ENCODE results near the gene CMSS1. TPM values are rescaled to one million over a fixed set of nuclear protein-coding genes. Genes with fewer than 3 reads are reported as not detected.

The CMSS1 gene
- total and polyA plus RNA-seq, 4 donors: 3.8 to 19.5 (median 7.5) TPM

DNA sequence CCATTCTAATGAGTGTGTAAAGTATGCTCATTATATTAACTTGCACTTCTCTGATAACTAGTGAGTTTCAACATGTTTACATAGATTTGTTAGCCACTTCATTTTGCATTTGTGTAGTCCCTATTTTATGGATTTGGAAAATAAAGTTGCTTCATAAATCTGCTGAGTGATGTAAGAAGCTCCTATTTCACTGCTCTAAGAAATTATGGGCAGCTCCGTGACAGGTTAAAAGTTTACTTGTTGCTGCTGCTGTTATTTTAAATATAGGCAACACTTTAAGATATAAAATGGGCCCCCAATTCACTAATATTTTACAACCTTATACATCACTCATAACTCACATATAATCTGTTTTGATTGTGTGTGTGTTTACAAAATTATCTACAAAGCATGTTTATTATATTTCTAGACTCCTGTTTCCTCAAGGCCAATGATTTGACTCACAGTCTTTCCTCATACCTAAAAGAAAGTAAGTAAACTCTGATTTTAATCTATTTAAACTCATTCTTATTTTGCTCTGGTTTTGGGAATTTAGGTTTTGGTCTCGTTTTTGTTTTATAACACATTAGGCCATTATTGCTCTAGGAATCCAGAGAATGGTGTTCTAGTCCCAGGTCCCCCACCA lies 348.4 kb downstream of the CMSS1 start:
- Histone ChIP-seq H3K9ac (ENCODE audit: low read depth in 1 of 2, low read length in 2 of 2) (no peak overlapping the region), H3K27ac (ENCODE audit: low read depth in 1 of 2, low read length in 2 of 2) (no peak overlapping the region), H3K36me3 (ENCODE audit: control insufficient read depth in 4 of 4, insufficient read depth in 3 of 4, low read depth in 1 of 4, low read length in 3 of 4) (no peaks in the 10 kb centered on the region), H3K4me3 (ENCODE audit: low read depth in 1 of 3, low read length in 3 of 3) (no peak overlapping the region), H3K4me1 (ENCODE audit: control insufficient read depth in 4 of 4, insufficient read depth in 4 of 4, low read length in 3 of 4) (no peaks in the 10 kb centered on the region), H3K27me3 (ENCODE audit: control insufficient read depth in 4 of 4, insufficient read depth in 4 of 4, low read length in 3 of 4) (no peaks in the 10 kb centered on the region), H3K9me3 (ENCODE audit: control insufficient read depth in 4 of 4, low read length in 3 of 4) (no peaks in the 10 kb centered on the region)
- TF ChIP-seq, protein P1, sequence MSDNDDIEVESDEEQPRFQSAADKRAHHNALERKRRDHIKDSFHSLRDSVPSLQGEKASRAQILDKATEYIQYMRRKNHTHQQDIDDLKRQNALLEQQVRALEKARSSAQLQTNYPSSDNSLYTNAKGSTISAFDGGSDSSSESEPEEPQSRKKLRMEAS (IDR thresholded peaks at IDR 0.05): no peak
- no peak for TF ChIP-seq GABPA (IDR thresholded peaks at IDR 0.05 in 1 of 2, conservative IDR thresholded peaks at IDR 0.05 in 1 of 2)
- no peak for DNase-seq (ENCODE audit: low spot score)
- 94% methylated on average over 2 of the region's 2 CpGs for WGBS

DNA sequence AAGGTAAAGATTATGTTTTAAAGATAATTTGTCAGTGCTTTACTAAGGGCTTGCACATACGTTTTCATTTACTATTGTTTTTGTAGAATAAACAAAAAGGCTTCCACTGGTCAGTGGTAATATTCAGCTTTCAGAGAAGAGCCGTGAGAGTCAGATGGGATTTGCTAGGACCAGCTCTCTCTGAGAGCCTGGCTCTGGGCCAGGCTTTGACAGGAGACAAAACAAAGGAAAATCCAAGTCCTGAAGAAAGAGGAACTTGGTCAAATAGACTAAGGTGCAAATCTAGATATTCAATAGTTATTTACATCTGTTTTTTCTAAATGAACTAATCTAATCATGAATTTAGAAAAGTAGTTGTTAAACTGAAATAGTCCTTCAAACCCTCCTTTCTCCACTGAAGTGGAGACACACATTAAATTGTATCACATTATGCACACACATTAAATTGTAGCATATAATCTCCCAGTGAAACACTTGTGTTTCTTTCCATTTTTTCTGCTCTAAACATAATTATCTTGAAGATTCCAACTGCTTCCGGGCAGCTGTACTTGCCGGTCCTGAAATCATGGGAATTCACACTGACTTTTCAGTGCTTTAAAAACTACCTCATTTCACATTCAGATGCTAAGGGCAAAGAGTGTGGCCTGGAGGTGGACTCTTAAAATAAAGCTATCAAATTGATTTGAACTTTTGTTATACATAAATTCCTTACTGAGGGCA lies 351.7 kb downstream of the CMSS1 start:
- H3K4me1 ChIP-seq (ENCODE audit: control insufficient read depth in 4 of 4, insufficient read depth in 4 of 4, low read length in 3 of 4): no peaks in the 10 kb centered on the region
- H3K9me3 ChIP-seq (ENCODE audit: control insufficient read depth in 4 of 4, low read length in 3 of 4): no peaks in the 10 kb centered on the region
- H3K27me3 ChIP-seq (ENCODE audit: control insufficient read depth in 4 of 4, insufficient read depth in 4 of 4, low read length in 3 of 4): no peaks in the 10 kb centered on the region
- DNase-seq (ENCODE audit: low spot score): no peak
- WGBS: 80% methylated on average over 4 of the region's 4 CpGs
- H3K36me3 ChIP-seq (ENCODE audit: control insufficient read depth in 4 of 4, insufficient read depth in 3 of 4, low read depth in 1 of 4, low read length in 3 of 4): peaks cover 0 to 4% (median 0%) of the 10 kb centered on the region in 4 donors
- no peak overlapping the region for H3K4me3 ChIP-seq (ENCODE audit: low read depth in 1 of 3, low read length in 3 of 3)
- H3K9ac ChIP-seq (ENCODE audit: low read depth in 1 of 2, low read length in 2 of 2): no peak overlapping the region
- no peak for TF ChIP-seq JUND (IDR thresholded peaks at IDR 0.05)
- TF ChIP-seq EGR1 (IDR thresholded peaks at IDR 0.05; ENCODE audit: low read depth in 2 of 2): no peak
- TF ChIP-seq SP1 (IDR thresholded peaks at IDR 0.05): no peak
- TF ChIP-seq ZBTB33 (IDR thresholded peaks at IDR 0.05): no peak
- no peak for TF ChIP-seq NR2F2 (IDR thresholded peaks at IDR 0.05)
- TF ChIP-seq YY1 (IDR thresholded peaks at IDR 0.05): no peak
- TF ChIP-seq, protein P1 (IDR thresholded peaks at IDR 0.05): no peak
- TF ChIP-seq ATF3 (IDR thresholded peaks at IDR 0.05): no peak
- TF ChIP-seq HNF4G (IDR thresholded peaks at IDR 0.05): no peak
- no peak for TF ChIP-seq CTCF (IDR thresholded peaks at IDR 0.05; ENCODE audit: low read depth, low read length, missing input control)
- no peak for TF ChIP-seq FOXA1 (IDR thresholded peaks at IDR 0.05)
- TF ChIP-seq FOXA2 (IDR thresholded peaks at IDR 0.05): no peak
- TF ChIP-seq HNF4A (conservative IDR thresholded peaks at IDR 0.05): no peak
- TF ChIP-seq RAD21 (IDR thresholded peaks at IDR 0.05): no peak
- TF ChIP-seq REST (IDR thresholded peaks at IDR 0.05): no peak
- no peak for TF ChIP-seq RXRA (IDR thresholded peaks at IDR 0.05)
- no peak overlapping the region for H3K27ac ChIP-seq (ENCODE audit: low read depth in 1 of 2, low read length in 2 of 2)
